Peyer's patch (tissue), 4 donors: ENCODE results near the gene TMCC1.
"Not testable (repeated sequence)": the region's sequence is repeated elsewhere in the genome, so short reads cannot be mapped to it uniquely, and the experiment has no call there.

Source experiments
- CTCF ChIP-seq, 6 experiments: fragments of 450-650 bp in 4 of 6; fragments of 200-600 bp in 2 of 6; sonication (generic) in 1 of 6; IDR thresholded peaks; one replicate each; pipeline ENCODE4 v1.5.1; 2017 to 2019; ENCODE audit warnings: antibody characterized with exemption in 6 of 6, mild to moderate bottlenecking in 3 of 6, moderate library complexity in 1 of 6
- POLR2A ChIP-seq, 2 donors: fragments of 450-650 bp; IDR thresholded peaks; one replicate each; pipeline ENCODE4 v1.5.1; 2017; ENCODE audit warnings: antibody characterized with exemption in 2 of 2, mild to moderate bottlenecking in 2 of 2, moderate library complexity in 2 of 2

- not testable (repeated sequence) for TF ChIP-seq CTCF, POLR2A (IDR thresholded peaks at IDR 0.05)
Observed at GRCh38 chr3:129831942-129832341, 61.6 kb downstream of the TMCC1 start.
